Transverse colon (tissue), 4 donors: ENCODE measurements around the gene CERK. TPM values are rescaled to one million over a fixed set of nuclear protein-coding genes. Genes with fewer than 3 reads are reported as not detected.
A peak's percentile ranks its signal among the peaks of the same experiment; 100 is the strongest.

ENCODE experiments used
- DNase-seq: peaks from one replicate; pipeline ENCODE4 v3.0.0-alpha.2; 2019
- H3K27ac ChIP-seq, 4 donors: fragments of 200-600 bp; sonication (generic); 2 replicates each; pipeline ENCODE4 v1.5.1; 2016 to 2018; ENCODE audit warnings: inconsistent platforms in 4 of 4
- H3K27me3 ChIP-seq: fragments of 200-600 bp; sonication (generic); 2 replicates; pipeline ENCODE4 v1.5.1; 2017; ENCODE audit warnings: inconsistent platforms
- H3K36me3 ChIP-seq, 4 donors: fragments of 200-600 bp; sonication (generic); 2 replicates each; pipeline ENCODE4 v1.5.1; 2017 to 2019; ENCODE audit warnings: inconsistent platforms in 4 of 4
- H3K4me1 ChIP-seq, 4 donors: fragments of 200-600 bp; sonication (generic); 2 replicates each; pipeline ENCODE4 v1.5.1; 2017 to 2020; ENCODE audit warnings: inconsistent platforms in 4 of 4
- H3K4me3 ChIP-seq, 4 donors: fragments of 200-600 bp; sonication (generic); 1 replicate in 1 of 4; 2 replicates in 3 of 4; pipeline versions ENCODE4 v1.5.1 to v1.6.1; 2017 to 2019; ENCODE audit warnings: inconsistent platforms in 4 of 4
- H3K9me3 ChIP-seq, 2 donors: fragments of 200-600 bp; sonication (generic); 2 replicates each; pipeline ENCODE4 v1.5.1; 2017 to 2019; ENCODE audit warnings: inconsistent platforms in 2 of 2
- CTCF ChIP-seq, 5 experiments: fragments of 200-600 bp in 3 of 5; fragments of 450-650 bp in 2 of 5; sonication (generic) in 3 of 5; IDR thresholded peaks; 1 replicate in 2 of 5; 2 replicates in 3 of 5; pipeline ENCODE4 v1.5.1; 2016 to 2017; ENCODE audit warnings: antibody characterized with exemption in 5 of 5, inconsistent platforms in 3 of 5, mild to moderate bottlenecking in 2 of 5, moderate library complexity in 1 of 5
- EP300 ChIP-seq: sonication (generic); formaldehyde crosslinking; IDR thresholded peaks from one replicate; pipeline ENCODE4 v1.6.1; 2017; ENCODE audit warnings: antibody characterized with exemption, low read depth
- POLR2A ChIP-seq: fragments of 450-650 bp; IDR thresholded peaks from one replicate; pipeline ENCODE4 v1.6.1; 2016; ENCODE audit warnings: antibody characterized with exemption, mild to moderate bottlenecking, moderate library complexity
- POLR2AphosphoS5 ChIP-seq, 3 donors: sonication (generic); formaldehyde crosslinking; IDR thresholded peaks; one replicate each; pipeline ENCODE4 v1.6.1; 2016; ENCODE audit warnings: antibody characterized with exemption in 3 of 3
- WGBS, 2 donors: methylation state at CpG; one replicate each; pipeline ENCODE4 v1.1.5; 2018; ENCODE audit warnings: low coverage in 1 of 2; 5-methylcytosine and 5-hydroxymethylcytosine counted together
- in situ Hi-C, 4 donors: fragments of 200-750 bp; cut with MboI; loops; one replicate each; pipeline versions ENCODE4 v1.15.0 to v1.15.1; 2017; ENCODE audit warnings: low sequenced_read_pairs in 3 of 4, low pct_ligation_motif_present in 1 of 4, low pct_unique_long_range_greater_than_20kb in 1 of 4
- intact Hi-C: fragments of 100-400 bp; cut with DNase I; formaldehyde crosslinking; loops from one replicate; pipeline ENCODE4 v1.15.1; 2023; ENCODE audit warnings: low total_unique reads
- total RNA-seq, 4 donors: library from RNA; depleted of rRNA; stranded (reverse); fragments of >200 nt; gene quantifications; one replicate each; pipeline ENCODE4 v1.1.0, GENCODE V29; 2016

The CERK gene
- total RNA-seq, 4 donors from 2014 or later, result 13.7 to 72.2 (median 63.5) TPM

GRCh38 chr22:46675479-46675878, 62.6 kb downstream of the CERK start:
- H3K27me3 ChIP-seq, result no peaks in the 10 kb centered on the region
- TF ChIP-seq POLR2A (no peak), CTCF (IDR thresholded peaks at IDR 0.05) (no peak), POLR2AphosphoS5 (IDR thresholded peaks at IDR 0.05) (no peak), EP300 (no peak)
- peaks cover 0 to 10% (median 0%) of the 10 kb centered on the region in 4 donors for H3K36me3 ChIP-seq
- H3K4me3 ChIP-seq, result no peak overlapping the region
- H3K27ac ChIP-seq, result no peak overlapping the region
- in situ Hi-C loops, result no loop called here
- no peak for DNase-seq
- intact Hi-C loops, result no loop called here
- no peaks in the 10 kb centered on the region for H3K9me3 ChIP-seq
- WGBS, 2 donors, result 92% methylated on average over 13 of the region's 13 CpGs; no CpG with 5 or more reads in 1 of the 2 donors
- H3K4me1 ChIP-seq, result peaks cover 0 to 15% (median 13%) of the 10 kb centered on the region in 4 donors

GRCh38 chr22:46674906-46675305, 63.1 kb downstream of the CERK start:
- Histone ChIP-seq H3K36me3 (peaks cover 0 to 10% (median 0%) of the 10 kb centered on the region in 4 donors), H3K27me3 (no peaks in the 10 kb centered on the region), H3K4me1 (peaks cover 0 to 15% (median 13%) of the 10 kb centered on the region in 4 donors), H3K9me3 (no peaks in the 10 kb centered on the region), H3K27ac (no peak overlapping the region), H3K4me3 (no peak overlapping the region)
- 80% methylated on average over 10 of the region's 11 CpGs; no CpG with 5 or more reads in 1 of the 2 donors for WGBS, 2 donors
- DNase-seq, result no peak
- in situ Hi-C loops (no loop called here), intact Hi-C loops (no loop called here)
- no peak for TF ChIP-seq POLR2A
- TF ChIP-seq POLR2AphosphoS5 (IDR thresholded peaks at IDR 0.05), result no peak
- TF ChIP-seq CTCF (IDR thresholded peaks at IDR 0.05), result no peak
- TF ChIP-seq EP300, result no peak

- DNase-seq, result peak; percentile 61
- Histone ChIP-seq H3K4me3 (no peak overlapping the region), H3K4me1 (peaks cover 0 to 15% (median 13%) of the 10 kb centered on the region in 4 donors), H3K36me3 (peaks cover 0 to 10% (median 0%) of the 10 kb centered on the region in 4 donors), H3K9me3 (no peaks in the 10 kb centered on the region), H3K27me3 (no peaks in the 10 kb centered on the region), H3K27ac (no peak overlapping the region)
- TF ChIP-seq CTCF (IDR thresholded peaks at IDR 0.05) (no peak), POLR2A (no peak), EP300 (no peak), POLR2AphosphoS5 (IDR thresholded peaks at IDR 0.05) (no peak)
- 75% methylated on average over 19 of the region's 19 CpGs; no CpG with 5 or more reads in 1 of the 2 donors for WGBS, 2 donors
- in situ Hi-C loops (no loop called here), intact Hi-C loops (no loop called here)
Observed at GRCh38 chr22:46674367-46674781, 63.7 kb downstream of the CERK start.

GRCh38 chr22:46673662-46674236, 64.3 kb downstream of the CERK start:
- 88% methylated on average over 29 of the region's 32 CpGs; no CpG with 5 or more reads in 1 of the 2 donors for WGBS, 2 donors
- H3K27me3 ChIP-seq, result no peaks in the 10 kb centered on the region
- in situ Hi-C loops (no loop called here), intact Hi-C loops (no loop called here)
- peaks cover 0 to 15% (median 13%) of the 10 kb centered on the region in 4 donors for H3K4me1 ChIP-seq
- H3K4me3 ChIP-seq, result no peak overlapping the region
- no peak for TF ChIP-seq POLR2A
- TF ChIP-seq EP300, result no peak
- TF ChIP-seq CTCF (IDR thresholded peaks at IDR 0.05), result no peak
- no peak for TF ChIP-seq POLR2AphosphoS5 (IDR thresholded peaks at IDR 0.05)
- no peaks in the 10 kb centered on the region for H3K9me3 ChIP-seq
- peaks cover 0 to 12% (median 1%) of the 10 kb centered on the region in 4 donors for H3K36me3 ChIP-seq
- DNase-seq, result no peak
- no peak overlapping the region for H3K27ac ChIP-seq
